Measurements from ENCODE around the gene LONP1.

LONP1 gene

GRCh38 chr19:5727453-5728050 lies 7.6 kb upstream of the LONP1 start:
- TF ChIP-seq ZBTB1 (tag by site-specific recombination; IDR thresholded peaks at IDR 0.05) (no peak), ZFP3 (tag by site-specific recombination; IDR thresholded peaks at IDR 0.05; ENCODE audit: low read depth) (peak; percentile 94)
- Histone ChIP-seq H3K9me3 (ENCODE audit: control insufficient read depth, insufficient read depth, low read depth, low read length) (no peaks in the 10 kb centered on the region), H3K36me3 (ENCODE audit: control insufficient read depth in 2 of 2, insufficient read depth in 1 of 2, low read length in 2 of 2) (no peaks in the 10 kb centered on the region), H3K4me1 (ENCODE audit: control insufficient read depth, insufficient read depth, low read length) (no peaks in the 10 kb centered on the region), H3K27ac (ENCODE audit: extremely low read depth, low read depth, low read length) (no peak overlapping the region), H3K4me3 (ENCODE audit: low read depth, low read length) (no peak overlapping the region)
- ChIA-PET POLR2A (no interaction called here), CTCF (no interaction called here)

DNA sequence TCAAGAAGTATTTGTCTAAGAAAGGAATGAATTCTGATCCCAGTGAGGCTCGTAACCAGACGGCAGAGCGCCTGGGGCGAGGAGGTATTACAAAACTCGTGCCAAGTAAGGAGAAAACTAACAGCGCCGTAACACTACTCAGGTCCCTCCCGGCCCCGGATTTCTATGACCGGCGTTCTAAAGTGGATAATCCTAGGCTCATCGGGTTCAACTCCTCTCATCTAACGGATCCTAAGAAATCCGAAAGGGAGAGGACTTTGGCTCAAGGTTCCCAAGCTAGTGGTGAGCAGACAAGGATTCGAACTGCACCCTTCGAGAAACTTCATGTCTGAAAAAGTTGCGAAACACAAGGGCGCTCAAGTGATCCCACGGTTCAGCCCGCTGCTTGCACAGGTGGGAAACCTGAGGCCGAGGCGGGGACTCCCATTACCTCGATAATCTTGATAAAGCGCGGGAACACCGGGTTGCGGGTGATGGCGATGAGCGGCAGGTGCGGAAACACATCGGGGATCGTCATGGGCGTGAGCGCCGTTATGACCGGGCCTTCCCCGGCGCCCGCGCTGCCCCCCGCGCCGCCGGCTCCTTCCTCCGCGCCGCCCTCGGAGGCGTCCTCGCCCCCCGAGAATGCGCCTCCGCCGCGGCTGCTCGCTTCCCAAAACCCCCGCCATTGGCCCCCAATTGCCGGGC lies 529 bp downstream of the LONP1 start:
- Histone ChIP-seq H3K4me3 (ENCODE audit: low read depth, low read length) (peak overlapping the region; percentile 68), H3K9me3 (ENCODE audit: control insufficient read depth, insufficient read depth, low read depth, low read length) (no peaks in the 10 kb centered on the region), H3K36me3 (ENCODE audit: control insufficient read depth in 2 of 2, insufficient read depth in 1 of 2, low read length in 2 of 2) (peaks cover 12 to 15% of the 10 kb centered on the region in 2 experiments; a peak in 2 of 3 replicates), H3K27ac (ENCODE audit: extremely low read depth, low read depth, low read length) (peak overlapping the region; percentile 80), H3K4me1 (ENCODE audit: control insufficient read depth, insufficient read depth, low read length) (peaks cover 12% of the 10 kb centered on the region; the same call in 1 of the 2 replicates)
- POLR2A ChIA-PET = interaction anchor here (0.5 to 4.1 kb wide), 18 partner anchors 8 to 653 kb away, joined by 3 to 62 read pairs (median 5); partner anchors contain the start of genes ALKBH7, DUS3L, NDUFA11 and RANBP3
- CTCF ChIA-PET = interaction anchor here (0.6 to 1.3 kb wide), 3 partner anchors 22 to 183 kb away, joined by 3 read pairs; no protein-coding TSS in a partner anchor
- TF ChIP-seq ZNF600 (tag by site-specific recombination; IDR thresholded peaks at IDR 0.05) (no peak), ZNF768 (tag by site-specific recombination; IDR thresholded peaks at IDR 0.05) (0 out of 2 replicates have a peak, but pooled peaks have one; percentile 20), ZNF202 (tag by site-specific recombination; IDR thresholded peaks at IDR 0.05; ENCODE audit: borderline replicate concordance) (no peak), PRDM2 (tag by site-specific recombination; IDR thresholded peaks at IDR 0.05; ENCODE audit: borderline replicate concordance) (no peak), ZNF394 (tag by site-specific recombination; IDR thresholded peaks at IDR 0.05; ENCODE audit: borderline replicate concordance) (no peak), ZNF2 (tag by site-specific recombination; IDR thresholded peaks at IDR 0.05) (no peak), ZNF221 (tag by site-specific recombination; IDR thresholded peaks at IDR 0.05; ENCODE audit: borderline replicate concordance) (no peak), WT1 (tag by site-specific recombination; IDR thresholded peaks at IDR 0.05) (no peak), ZBTB17 (tag by site-specific recombination; IDR thresholded peaks at IDR 0.05) (no peak), GLIS2 (tag by site-specific recombination; IDR thresholded peaks at IDR 0.05) (0 out of 2 replicates have a peak, but pooled peaks have one; percentile 25), ZNF707 (tag by site-specific recombination; IDR thresholded peaks at IDR 0.05) (no peak), ZNF701 (tag by site-specific recombination; IDR thresholded peaks at IDR 0.05) (no peak), TCF7L2 (IDR thresholded peaks at IDR 0.05; ENCODE audit: borderline replicate concordance, low read depth, low read length) (no peak), ZNF155 (tag by site-specific recombination; IDR thresholded peaks at IDR 0.05) (no peak)
- TF ChIP-seq, protein P1, sequence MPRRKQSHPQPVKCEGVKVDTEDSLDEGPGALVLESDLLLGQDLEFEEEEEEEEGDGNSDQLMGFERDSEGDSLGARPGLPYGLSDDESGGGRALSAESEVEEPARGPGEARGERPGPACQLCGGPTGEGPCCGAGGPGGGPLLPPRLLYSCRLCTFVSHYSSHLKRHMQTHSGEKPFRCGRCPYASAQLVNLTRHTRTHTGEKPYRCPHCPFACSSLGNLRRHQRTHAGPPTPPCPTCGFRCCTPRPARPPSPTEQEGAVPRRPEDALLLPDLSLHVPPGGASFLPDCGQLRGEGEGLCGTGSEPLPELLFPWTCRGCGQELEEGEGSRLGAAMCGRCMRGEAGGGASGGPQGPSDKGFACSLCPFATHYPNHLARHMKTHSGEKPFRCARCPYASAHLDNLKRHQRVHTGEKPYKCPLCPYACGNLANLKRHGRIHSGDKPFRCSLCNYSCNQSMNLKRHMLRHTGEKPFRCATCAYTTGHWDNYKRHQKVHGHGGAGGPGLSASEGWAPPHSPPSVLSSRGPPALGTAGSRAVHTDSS (tag by site-specific recombination; IDR thresholded peaks at IDR 0.05) = peak; percentile 37; the same call in 1 of the 2 replicates
- TF ChIP-seq, protein P2, sequence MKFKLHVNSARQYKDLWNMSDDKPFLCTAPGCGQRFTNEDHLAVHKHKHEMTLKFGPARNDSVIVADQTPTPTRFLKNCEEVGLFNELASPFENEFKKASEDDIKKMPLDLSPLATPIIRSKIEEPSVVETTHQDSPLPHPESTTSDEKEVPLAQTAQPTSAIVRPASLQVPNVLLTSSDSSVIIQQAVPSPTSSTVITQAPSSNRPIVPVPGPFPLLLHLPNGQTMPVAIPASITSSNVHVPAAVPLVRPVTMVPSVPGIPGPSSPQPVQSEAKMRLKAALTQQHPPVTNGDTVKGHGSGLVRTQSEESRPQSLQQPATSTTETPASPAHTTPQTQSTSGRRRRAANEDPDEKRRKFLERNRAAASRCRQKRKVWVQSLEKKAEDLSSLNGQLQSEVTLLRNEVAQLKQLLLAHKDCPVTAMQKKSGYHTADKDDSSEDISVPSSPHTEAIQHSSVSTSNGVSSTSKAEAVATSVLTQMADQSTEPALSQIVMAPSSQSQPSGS (tag by site-specific recombination; IDR thresholded peaks at IDR 0.05; ENCODE audit: low read depth) = no peak
- TF ChIP-seq, protein P3, sequence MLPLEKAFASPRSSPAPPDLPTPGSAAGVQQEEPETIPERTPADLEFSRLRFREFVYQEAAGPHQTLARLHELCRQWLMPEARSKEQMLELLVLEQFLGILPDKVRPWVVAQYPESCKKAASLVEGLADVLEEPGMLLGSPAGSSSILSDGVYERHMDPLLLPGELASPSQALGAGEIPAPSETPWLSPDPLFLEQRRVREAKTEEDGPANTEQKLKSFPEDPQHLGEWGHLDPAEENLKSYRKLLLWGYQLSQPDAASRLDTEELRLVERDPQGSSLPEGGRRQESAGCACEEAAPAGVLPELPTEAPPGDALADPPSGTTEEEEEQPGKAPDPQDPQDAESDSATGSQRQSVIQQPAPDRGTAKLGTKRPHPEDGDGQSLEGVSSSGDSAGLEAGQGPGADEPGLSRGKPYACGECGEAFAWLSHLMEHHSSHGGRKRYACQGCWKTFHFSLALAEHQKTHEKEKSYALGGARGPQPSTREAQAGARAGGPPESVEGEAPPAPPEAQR (tag by site-specific recombination; IDR thresholded peaks at IDR 0.05) = no peak
- TF ChIP-seq, protein P4, sequence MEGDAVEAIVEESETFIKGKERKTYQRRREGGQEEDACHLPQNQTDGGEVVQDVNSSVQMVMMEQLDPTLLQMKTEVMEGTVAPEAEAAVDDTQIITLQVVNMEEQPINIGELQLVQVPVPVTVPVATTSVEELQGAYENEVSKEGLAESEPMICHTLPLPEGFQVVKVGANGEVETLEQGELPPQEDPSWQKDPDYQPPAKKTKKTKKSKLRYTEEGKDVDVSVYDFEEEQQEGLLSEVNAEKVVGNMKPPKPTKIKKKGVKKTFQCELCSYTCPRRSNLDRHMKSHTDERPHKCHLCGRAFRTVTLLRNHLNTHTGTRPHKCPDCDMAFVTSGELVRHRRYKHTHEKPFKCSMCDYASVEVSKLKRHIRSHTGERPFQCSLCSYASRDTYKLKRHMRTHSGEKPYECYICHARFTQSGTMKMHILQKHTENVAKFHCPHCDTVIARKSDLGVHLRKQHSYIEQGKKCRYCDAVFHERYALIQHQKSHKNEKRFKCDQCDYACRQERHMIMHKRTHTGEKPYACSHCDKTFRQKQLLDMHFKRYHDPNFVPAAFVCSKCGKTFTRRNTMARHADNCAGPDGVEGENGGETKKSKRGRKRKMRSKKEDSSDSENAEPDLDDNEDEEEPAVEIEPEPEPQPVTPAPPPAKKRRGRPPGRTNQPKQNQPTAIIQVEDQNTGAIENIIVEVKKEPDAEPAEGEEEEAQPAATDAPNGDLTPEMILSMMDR (tag by site-specific recombination; IDR thresholded peaks at IDR 0.05) = no peak
